ENCODE measurements around the gene PATE2. TPM values are rescaled to one million over a fixed set of nuclear protein-coding genes. Genes with fewer than 3 reads are reported as not detected.

Gene PATE2
- total RNA-seq, 1 donor from 2014 or later = 0.16 TPM

GRCh38 chr11:125762445-125762844 lies 16.2 kb downstream of the PATE2 start:
- no peaks in the 10 kb centered on the region for H3K36me3 ChIP-seq (ENCODE audit: insufficient read depth, low read length)
- H2AFZ ChIP-seq (ENCODE audit: low read depth, low read length) = no peak overlapping the region
- no peaks in the 10 kb centered on the region for H3K9me3 ChIP-seq (ENCODE audit: insufficient read depth, low read depth, low read length)
- TF ChIP-seq CTCF (IDR thresholded peaks at IDR 0.05; ENCODE audit: insufficient read depth, low read depth, low read length) (no peak), EZH2 (IDR thresholded peaks at IDR 0.05; ENCODE audit: insufficient read depth, low read length) (no peak)
- FAIRE-seq (no peak), DNase-seq (ENCODE audit: low read depth) (no peak)
- no peak overlapping the region for H3K27ac ChIP-seq (ENCODE audit: low read depth, low read length)
- no peak overlapping the region for H3K4me3 Mint-ChIP-seq (ENCODE audit: unreplicated experiment)
- H3K36me3 Mint-ChIP-seq (ENCODE audit: low read depth, unreplicated experiment) = no peaks in the 10 kb centered on the region
- H3K27me3 ChIP-seq (ENCODE audit: insufficient read depth, low read length) = no peaks in the 10 kb centered on the region
- no peaks in the 10 kb centered on the region for H3K4me1 ChIP-seq (ENCODE audit: insufficient read depth, low read length)
- no peak overlapping the region for H3K27ac Mint-ChIP-seq (ENCODE audit: unreplicated experiment)
- peaks cover 16% of the 10 kb centered on the region for H3K27me3 Mint-ChIP-seq (ENCODE audit: low read depth, unreplicated experiment)
- no peaks in the 10 kb centered on the region for H3K79me2 ChIP-seq (ENCODE audit: insufficient read depth, low read length)
- no peaks in the 10 kb centered on the region for H3K4me1 Mint-ChIP-seq (ENCODE audit: low read depth, unreplicated experiment)
- H3K9ac ChIP-seq (ENCODE audit: low read length) = no peak overlapping the region
- no peak overlapping the region for H3K4me3 ChIP-seq (ENCODE audit: insufficient read depth, low read depth, low read length)
- no peak overlapping the region for H3K4me2 ChIP-seq (ENCODE audit: low read length)
- H4K20me1 ChIP-seq (ENCODE audit: insufficient read depth, low read length) = no peaks in the 10 kb centered on the region
- H3K9me3 Mint-ChIP-seq (ENCODE audit: unreplicated experiment) = peaks cover 10% of the 10 kb centered on the region

DNA sequence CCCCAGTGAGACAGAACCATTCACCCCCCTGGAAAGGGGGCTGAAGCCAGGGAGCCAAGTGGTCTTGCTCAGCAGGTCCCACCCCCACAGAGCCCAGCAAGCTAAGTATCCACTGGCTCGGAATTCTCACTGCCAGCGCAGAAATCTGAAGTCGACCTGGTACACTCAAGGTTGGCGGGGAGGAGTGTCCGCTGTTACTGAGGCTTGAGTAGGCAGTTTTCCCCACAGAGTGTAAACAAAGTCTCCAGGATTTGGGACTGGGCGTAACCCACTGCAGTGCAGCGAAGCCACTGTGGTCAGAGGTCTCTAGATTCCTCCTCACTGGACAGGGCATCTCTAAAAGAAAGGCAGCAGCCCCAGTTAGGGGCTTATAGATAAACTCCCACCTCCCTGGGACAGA lies 22.6 kb downstream of the PATE2 start:
- no peaks in the 10 kb centered on the region for H3K36me3 Mint-ChIP-seq (ENCODE audit: low read depth, unreplicated experiment)
- DNase-seq (ENCODE audit: low read depth) (no peak), FAIRE-seq (no peak)
- Histone ChIP-seq H3K9me3 (ENCODE audit: insufficient read depth, low read depth, low read length) (no peaks in the 10 kb centered on the region), H3K79me2 (ENCODE audit: insufficient read depth, low read length) (no peaks in the 10 kb centered on the region), H3K4me3 (ENCODE audit: insufficient read depth, low read depth, low read length) (no peak overlapping the region), H3K36me3 (ENCODE audit: insufficient read depth, low read length) (no peaks in the 10 kb centered on the region), H4K20me1 (ENCODE audit: insufficient read depth, low read length) (no peaks in the 10 kb centered on the region), H3K27me3 (ENCODE audit: insufficient read depth, low read length) (no peaks in the 10 kb centered on the region), H3K9ac (ENCODE audit: low read length) (no peak overlapping the region), H3K4me1 (ENCODE audit: insufficient read depth, low read length) (no peaks in the 10 kb centered on the region), H3K4me2 (ENCODE audit: low read length) (no peak overlapping the region), H2AFZ (ENCODE audit: low read depth, low read length) (no peak overlapping the region), H3K27ac (ENCODE audit: low read depth, low read length) (no peak overlapping the region)
- H3K27ac Mint-ChIP-seq (ENCODE audit: unreplicated experiment) = no peak overlapping the region
- TF ChIP-seq CTCF (IDR thresholded peaks at IDR 0.05; ENCODE audit: insufficient read depth, low read depth, low read length) (no peak), EZH2 (IDR thresholded peaks at IDR 0.05; ENCODE audit: insufficient read depth, low read length) (no peak)
- H3K4me1 Mint-ChIP-seq (ENCODE audit: low read depth, unreplicated experiment) = no peaks in the 10 kb centered on the region
- H3K27me3 Mint-ChIP-seq (ENCODE audit: low read depth, unreplicated experiment) = peaks cover 14% of the 10 kb centered on the region
- H3K4me3 Mint-ChIP-seq (ENCODE audit: unreplicated experiment) = no peak overlapping the region
- peaks cover 8% of the 10 kb centered on the region for H3K9me3 Mint-ChIP-seq (ENCODE audit: unreplicated experiment)

GRCh38 chr11:125750629-125751028 lies 28.0 kb downstream of the PATE2 start:
- Mint-ChIP-seq H3K4me3 (ENCODE audit: unreplicated experiment) (no peak overlapping the region), H3K9me3 (ENCODE audit: unreplicated experiment) (no peaks in the 10 kb centered on the region), H3K27ac (ENCODE audit: unreplicated experiment) (no peak overlapping the region), H3K36me3 (ENCODE audit: low read depth, unreplicated experiment) (no peaks in the 10 kb centered on the region), H3K4me1 (ENCODE audit: low read depth, unreplicated experiment) (no peaks in the 10 kb centered on the region), H3K27me3 (ENCODE audit: low read depth, unreplicated experiment) (peaks cover 15% of the 10 kb centered on the region)
- H3K27me3 ChIP-seq (ENCODE audit: insufficient read depth, low read length) = no peaks in the 10 kb centered on the region
- DNase-seq (ENCODE audit: low read depth) (no peak), FAIRE-seq (no peak)
- H3K4me1 ChIP-seq (ENCODE audit: insufficient read depth, low read length) = no peaks in the 10 kb centered on the region
- no peak overlapping the region for H3K4me2 ChIP-seq (ENCODE audit: low read length)
- H3K4me3 ChIP-seq (ENCODE audit: insufficient read depth, low read depth, low read length) = no peak overlapping the region
- no peaks in the 10 kb centered on the region for H3K9me3 ChIP-seq (ENCODE audit: insufficient read depth, low read depth, low read length)
- H3K9ac ChIP-seq (ENCODE audit: low read length) = no peak overlapping the region
- H3K27ac ChIP-seq (ENCODE audit: low read depth, low read length) = no peak overlapping the region
- TF ChIP-seq EZH2 (IDR thresholded peaks at IDR 0.05; ENCODE audit: insufficient read depth, low read length) = no peak
- no peak for TF ChIP-seq CTCF (IDR thresholded peaks at IDR 0.05; ENCODE audit: insufficient read depth, low read depth, low read length)
- H2AFZ ChIP-seq (ENCODE audit: low read depth, low read length) = no peak overlapping the region
- no peaks in the 10 kb centered on the region for H3K79me2 ChIP-seq (ENCODE audit: insufficient read depth, low read length)
- H3K36me3 ChIP-seq (ENCODE audit: insufficient read depth, low read length) = no peaks in the 10 kb centered on the region
- H4K20me1 ChIP-seq (ENCODE audit: insufficient read depth, low read length) = no peaks in the 10 kb centered on the region

Data from astrocyte (in vitro differentiated cells and primary cell).